Activated T-helper 2 cell treated with anti-CD3 and anti-CD28 coated beads, Interferon-gamma antibody, Interleukin-2, Interleukin-4, amounts not matched to agents 10 μg/mL and 5 μg/mL and 100 μg/mL, durations not matched to agents 14 hours and 24 hours and 36 hours (primary cell): ENCODE measurements around the gene HS6ST3. TPM values are rescaled to one million over a fixed set of nuclear protein-coding genes. Genes with fewer than 3 reads are reported as not detected.

ENCODE experiments used
- DNase-seq: peaks from one replicate; pipeline ENCODE4 v3.0.0; 2021; ENCODE audit warnings: low spot score
- H3K27ac Mint-ChIP-seq: one replicate; pipeline ENCODE4 v1.8.0; 2021; ENCODE audit warnings: mixed read lengths
- H3K27me3 Mint-ChIP-seq: one replicate; pipeline ENCODE4 v1.8.0; 2021; ENCODE audit warnings: low read depth, mixed read lengths
- H3K36me3 Mint-ChIP-seq: one replicate; pipeline ENCODE4 v1.8.0; 2021; ENCODE audit warnings: low read depth, mixed read lengths
- H3K4me1 Mint-ChIP-seq: one replicate; pipeline ENCODE4 v1.8.0; 2021; ENCODE audit warnings: low read depth, mixed read lengths
- H3K4me3 Mint-ChIP-seq: one replicate; pipeline ENCODE4 v1.8.0; 2021; ENCODE audit warnings: low read depth, mild to moderate bottlenecking, moderate library complexity, mixed read lengths
- H3K9me3 Mint-ChIP-seq: one replicate; pipeline ENCODE4 v1.8.0; 2021; ENCODE audit warnings: mixed read lengths
- intact Hi-C: fragments of 100-400 bp; cut with micrococcal nuclease; formaldehyde crosslinking; loops from one replicate; pipeline ENCODE4 v1.15.1; 2023
- total RNA-seq: library from RNA; stranded (reverse); gene quantifications from 2 replicates; pipeline ENCODE4 v1.2.3, GENCODE V29; 2022

The HS6ST3 gene
- total RNA-seq, 1 donor from 2014 or later: not detected

DNA sequence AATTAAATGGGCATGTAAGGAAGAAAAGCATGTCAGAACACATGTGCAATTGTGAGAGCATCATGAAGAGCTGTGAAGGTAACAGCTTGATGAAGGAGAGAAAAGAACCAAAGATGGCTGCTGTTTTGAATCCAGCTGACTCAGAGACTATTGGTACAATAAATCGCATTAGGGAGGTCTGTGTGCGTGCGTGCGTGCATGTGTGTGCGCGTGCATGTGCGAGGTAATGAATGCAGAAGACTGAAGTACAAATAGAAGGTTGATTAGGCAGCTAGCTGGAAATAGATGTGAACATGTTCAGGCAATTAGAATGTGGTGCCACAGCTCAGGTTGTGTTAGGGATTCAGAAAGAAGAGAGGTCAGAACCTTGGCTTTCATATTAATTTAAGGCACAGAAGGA, 463.9 kb downstream of the HS6ST3 start:
- Mint-ChIP-seq H3K4me3 (no peak overlapping the region), H3K27me3 (no peaks in the 10 kb centered on the region), H3K27ac (no peak overlapping the region), H3K9me3 (peaks cover 6% of the 10 kb centered on the region), H3K4me1 (no peaks in the 10 kb centered on the region), H3K36me3 (no peaks in the 10 kb centered on the region)
- DNase-seq: no peak
- intact Hi-C loops: no loop called here

GRCh38 chr13:96573563-96573962, 483.7 kb downstream of the HS6ST3 start:
- intact Hi-C loops: no loop called here
- DNase-seq: no peak
- Mint-ChIP-seq H3K9me3 (peaks cover 8% of the 10 kb centered on the region), H3K4me3 (no peak overlapping the region), H3K4me1 (no peaks in the 10 kb centered on the region), H3K36me3 (no peaks in the 10 kb centered on the region), H3K27me3 (no peaks in the 10 kb centered on the region), H3K27ac (no peak overlapping the region)

DNA sequence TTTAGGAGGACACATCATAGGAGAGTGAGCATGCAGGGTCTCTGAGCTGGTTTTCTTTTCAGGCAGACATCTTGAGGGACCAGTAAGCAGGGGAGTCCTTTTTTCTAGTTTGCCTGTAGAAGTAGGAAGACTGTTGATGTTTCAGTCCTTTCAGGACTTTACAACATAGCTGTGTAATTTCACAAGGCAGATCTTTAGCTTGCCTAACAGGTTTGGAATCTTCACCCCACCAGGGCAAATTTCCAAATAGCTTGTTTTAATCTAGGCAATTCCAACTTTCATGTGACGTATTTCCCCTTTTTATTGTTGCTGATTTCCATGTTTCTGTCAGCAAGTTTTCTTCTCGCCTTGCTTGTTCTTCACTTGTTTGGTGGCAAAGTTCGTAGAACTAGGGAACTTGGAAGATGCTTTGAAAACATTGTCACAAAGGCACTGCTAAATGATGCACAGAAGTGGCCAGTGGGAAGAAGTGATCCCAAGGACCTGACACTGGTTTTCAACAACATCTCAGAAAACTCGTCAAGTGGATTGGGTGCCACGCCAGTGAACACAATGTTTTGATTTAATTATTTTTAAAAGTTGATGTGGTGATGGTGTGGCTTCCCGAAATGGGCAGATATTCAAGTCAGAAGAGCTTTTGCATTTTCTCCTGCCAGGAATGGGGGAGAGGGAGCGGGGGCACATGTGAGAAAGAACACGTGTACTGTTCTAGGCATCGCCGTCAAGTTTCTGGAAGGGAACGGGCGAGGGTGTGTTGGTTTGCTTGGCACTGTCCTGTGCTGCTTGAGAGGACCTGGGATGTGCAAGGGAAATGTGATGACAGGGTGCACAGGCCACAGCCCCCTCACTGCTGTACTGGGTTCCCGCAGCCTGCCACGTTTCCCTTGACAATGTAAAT, 485.8 kb downstream of the HS6ST3 start:
- peaks cover 8% of the 10 kb centered on the region for H3K9me3 Mint-ChIP-seq
- no peaks in the 10 kb centered on the region for H3K27me3 Mint-ChIP-seq
- no peaks in the 10 kb centered on the region for H3K36me3 Mint-ChIP-seq
- DNase-seq: no peak
- no peak overlapping the region for H3K4me3 Mint-ChIP-seq
- no peaks in the 10 kb centered on the region for H3K4me1 Mint-ChIP-seq
- no peak overlapping the region for H3K27ac Mint-ChIP-seq
- intact Hi-C loops: no loop called here

- H3K27ac Mint-ChIP-seq: no peak overlapping the region
- peaks cover 26% of the 10 kb centered on the region for H3K9me3 Mint-ChIP-seq
- no peak for DNase-seq
- intact Hi-C loops: no loop called here
- H3K4me1 Mint-ChIP-seq: no peaks in the 10 kb centered on the region
- H3K36me3 Mint-ChIP-seq: no peaks in the 10 kb centered on the region
- H3K27me3 Mint-ChIP-seq: no peaks in the 10 kb centered on the region
- no peak overlapping the region for H3K4me3 Mint-ChIP-seq
Measured at GRCh38 chr13:96581741-96582140, 491.8 kb downstream of the HS6ST3 start.

- Mint-ChIP-seq H3K27me3 (no peaks in the 10 kb centered on the region), H3K27ac (no peak overlapping the region), H3K36me3 (no peaks in the 10 kb centered on the region), H3K9me3 (peaks cover 15% of the 10 kb centered on the region), H3K4me3 (no peak overlapping the region), H3K4me1 (no peaks in the 10 kb centered on the region)
- intact Hi-C loops: no loop called here
- no peak for DNase-seq
Measured at GRCh38 chr13:96615252-96615651, 525.3 kb downstream of the HS6ST3 start.

DNA sequence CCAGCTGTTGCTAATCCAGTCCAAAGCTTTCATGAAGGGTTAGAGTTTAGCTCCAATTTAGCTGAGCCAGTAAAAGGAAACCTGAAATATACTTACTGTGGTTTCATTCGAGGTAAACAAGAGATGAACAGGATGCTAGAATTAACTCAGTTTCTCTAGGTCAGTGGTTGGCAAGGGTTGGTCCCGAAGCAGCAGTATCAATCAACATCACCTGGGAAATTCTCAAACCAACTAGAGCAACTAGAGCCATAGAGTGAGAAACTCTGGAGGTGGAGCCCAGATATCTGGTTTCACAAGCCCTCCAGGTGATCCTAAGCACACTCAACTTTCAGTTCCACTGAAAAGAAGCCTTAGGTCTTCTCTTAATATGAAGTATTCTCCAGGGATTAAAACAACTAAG, 527.6 kb downstream of the HS6ST3 start:
- H3K27me3 Mint-ChIP-seq: no peaks in the 10 kb centered on the region
- intact Hi-C loops: no loop called here
- H3K36me3 Mint-ChIP-seq: no peaks in the 10 kb centered on the region
- H3K4me1 Mint-ChIP-seq: no peaks in the 10 kb centered on the region
- H3K27ac Mint-ChIP-seq: no peak overlapping the region
- H3K9me3 Mint-ChIP-seq: peaks cover 12% of the 10 kb centered on the region
- H3K4me3 Mint-ChIP-seq: no peak overlapping the region
- no peak for DNase-seq

GRCh38 chr13:96621634-96622183, 531.8 kb downstream of the HS6ST3 start:
- Mint-ChIP-seq H3K27ac (no peak overlapping the region), H3K27me3 (no peaks in the 10 kb centered on the region), H3K9me3 (peaks cover 9% of the 10 kb centered on the region), H3K36me3 (no peaks in the 10 kb centered on the region), H3K4me3 (no peak overlapping the region), H3K4me1 (no peaks in the 10 kb centered on the region)
- intact Hi-C loops: no loop called here
- no peak for DNase-seq

GRCh38 chr13:96629331-96629730, 539.4 kb downstream of the HS6ST3 start:
- Mint-ChIP-seq H3K36me3 (no peaks in the 10 kb centered on the region), H3K27me3 (no peaks in the 10 kb centered on the region), H3K4me3 (no peak overlapping the region), H3K9me3 (peaks cover 9% of the 10 kb centered on the region), H3K4me1 (no peaks in the 10 kb centered on the region), H3K27ac (no peak overlapping the region)
- intact Hi-C loops: no loop called here
- DNase-seq: no peak

- Mint-ChIP-seq H3K9me3 (peaks cover 21% of the 10 kb centered on the region), H3K27me3 (no peaks in the 10 kb centered on the region), H3K36me3 (no peaks in the 10 kb centered on the region), H3K4me3 (no peak overlapping the region), H3K27ac (no peak overlapping the region), H3K4me1 (no peaks in the 10 kb centered on the region)
- DNase-seq: no peak
- intact Hi-C loops: no loop called here
Measured at GRCh38 chr13:96632536-96633320, 542.8 kb downstream of the HS6ST3 start.

GRCh38 chr13:96636001-96636709, 546.2 kb downstream of the HS6ST3 start:
- H3K27ac Mint-ChIP-seq: no peak overlapping the region
- H3K4me3 Mint-ChIP-seq: no peak overlapping the region
- intact Hi-C loops: no loop called here
- H3K27me3 Mint-ChIP-seq: no peaks in the 10 kb centered on the region
- no peaks in the 10 kb centered on the region for H3K4me1 Mint-ChIP-seq
- H3K9me3 Mint-ChIP-seq: peaks cover 22% of the 10 kb centered on the region
- no peak for DNase-seq
- H3K36me3 Mint-ChIP-seq: no peaks in the 10 kb centered on the region

DNA sequence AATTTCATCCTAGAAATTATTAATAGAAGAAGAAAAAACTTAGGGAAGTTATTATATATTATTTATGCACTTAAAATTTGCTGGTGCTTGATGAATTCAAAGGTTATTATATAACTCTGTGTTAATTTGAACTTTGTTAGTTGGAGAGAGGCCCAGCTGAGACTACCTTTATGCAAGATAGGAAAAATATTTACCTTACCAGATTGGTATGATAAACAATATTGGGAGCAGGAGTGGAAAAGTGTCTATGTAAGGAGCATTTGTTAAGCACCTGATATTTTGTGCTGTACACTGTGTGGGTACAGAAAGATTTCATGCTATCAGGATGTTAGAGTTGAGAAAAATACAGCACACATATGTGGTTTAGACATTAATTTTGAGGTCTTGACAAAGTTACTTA, 547.1 kb downstream of the HS6ST3 start:
- intact Hi-C loops: no loop called here
- Mint-ChIP-seq H3K27ac (no peak overlapping the region), H3K4me1 (no peaks in the 10 kb centered on the region), H3K4me3 (no peak overlapping the region), H3K9me3 (peaks cover 31% of the 10 kb centered on the region), H3K36me3 (no peaks in the 10 kb centered on the region), H3K27me3 (no peaks in the 10 kb centered on the region)
- no peak for DNase-seq

DNA sequence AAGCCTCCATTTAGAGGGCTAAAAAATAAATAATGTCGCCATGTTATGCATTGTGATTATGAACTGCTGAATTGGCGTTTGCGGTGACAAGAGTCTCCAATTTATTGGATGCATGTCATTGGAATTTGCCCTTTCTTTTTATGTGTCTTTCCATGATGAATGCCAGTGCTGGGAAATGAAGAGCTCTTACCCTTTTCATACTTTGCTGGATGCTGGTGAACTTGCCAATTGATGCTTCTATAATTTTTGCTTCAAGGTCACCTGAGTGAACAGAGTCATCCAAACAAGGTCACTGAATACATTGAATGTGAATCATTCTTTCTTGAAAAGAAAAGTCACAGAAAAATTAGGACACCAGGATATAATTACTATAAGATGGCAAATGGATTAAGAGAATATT, 556.2 kb downstream of the HS6ST3 start:
- Mint-ChIP-seq H3K27me3 (no peaks in the 10 kb centered on the region), H3K27ac (no peak overlapping the region), H3K9me3 (peaks cover 44% of the 10 kb centered on the region), H3K4me3 (no peak overlapping the region), H3K36me3 (no peaks in the 10 kb centered on the region), H3K4me1 (no peaks in the 10 kb centered on the region)
- DNase-seq: no peak
- intact Hi-C loops: no loop called here
